Smooth muscle cell of the brain vasculature (primary cell): ENCODE results near the gene SMIM45.

Source experiments
- DNase-seq: peaks from one replicate; pipeline ENCODE4 v3.0.0-alpha.2; 2012; ENCODE audit warnings: low read depth, low spot score

The SMIM45 gene

DNA sequence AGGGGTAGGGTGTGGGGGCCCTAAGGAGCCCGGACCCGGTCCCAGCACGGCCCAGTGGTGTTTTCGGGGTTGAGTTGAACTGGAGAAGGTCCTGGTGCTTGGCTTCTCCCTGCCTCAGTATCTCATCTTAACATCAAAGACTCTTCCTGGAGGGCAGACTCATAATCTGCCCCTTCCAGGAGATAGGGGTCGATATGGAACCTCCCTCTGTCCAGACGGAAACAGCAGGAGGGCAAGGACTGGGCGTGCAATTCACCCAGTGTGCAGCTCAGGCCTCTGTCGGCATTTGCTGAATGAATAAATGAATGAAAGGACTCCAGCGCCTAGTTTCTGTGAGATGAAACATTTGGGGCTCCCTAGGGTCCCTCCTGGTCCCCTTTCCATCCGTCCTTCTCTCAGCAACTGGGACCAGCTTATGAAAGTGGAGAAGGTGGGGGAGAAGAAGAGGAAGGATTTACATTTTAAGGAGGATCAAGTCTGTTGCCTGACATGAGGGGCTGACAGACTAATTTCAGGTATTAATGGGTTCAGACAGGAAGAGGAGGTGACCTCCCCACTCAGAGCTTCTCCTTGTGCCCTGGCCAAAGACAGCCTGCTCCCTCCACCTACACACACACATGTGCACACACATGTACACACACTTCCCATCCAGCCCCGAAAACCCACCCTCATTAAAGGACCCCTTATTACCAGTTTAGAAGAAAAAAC lies 36.0 kb upstream of the SMIM45 start:
- DNase-seq: no peak

DNA sequence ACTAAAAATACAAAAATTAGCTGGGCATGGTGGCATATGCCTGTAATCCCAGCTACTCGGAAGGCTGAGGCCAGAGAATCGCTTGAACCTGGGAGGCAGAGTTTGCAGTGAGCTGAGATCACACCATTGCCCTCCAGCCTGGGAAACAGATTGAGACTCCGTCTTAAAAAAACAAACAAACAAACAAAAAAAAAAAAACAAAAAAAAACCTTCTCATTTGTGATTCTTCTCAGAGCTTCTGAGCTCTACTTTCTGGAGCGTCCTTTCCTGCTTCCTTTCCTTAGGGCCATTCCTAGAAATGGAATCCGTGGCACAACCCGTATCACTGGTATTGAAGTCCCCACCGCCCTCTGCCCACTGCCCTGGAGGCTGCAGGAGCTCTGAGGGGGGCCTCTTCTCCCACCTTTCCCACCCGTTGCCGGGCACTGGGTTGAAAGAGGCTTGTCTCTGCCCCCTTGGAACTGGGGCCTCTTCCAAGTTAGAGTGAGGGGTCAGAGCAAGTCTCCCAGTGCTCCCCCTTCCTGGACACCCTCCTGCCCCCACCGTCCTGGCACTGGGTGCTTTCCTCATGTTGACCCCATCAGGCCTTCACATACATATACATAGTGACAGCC lies 35.1 kb upstream of the SMIM45 start:
- DNase-seq: no peak

DNA sequence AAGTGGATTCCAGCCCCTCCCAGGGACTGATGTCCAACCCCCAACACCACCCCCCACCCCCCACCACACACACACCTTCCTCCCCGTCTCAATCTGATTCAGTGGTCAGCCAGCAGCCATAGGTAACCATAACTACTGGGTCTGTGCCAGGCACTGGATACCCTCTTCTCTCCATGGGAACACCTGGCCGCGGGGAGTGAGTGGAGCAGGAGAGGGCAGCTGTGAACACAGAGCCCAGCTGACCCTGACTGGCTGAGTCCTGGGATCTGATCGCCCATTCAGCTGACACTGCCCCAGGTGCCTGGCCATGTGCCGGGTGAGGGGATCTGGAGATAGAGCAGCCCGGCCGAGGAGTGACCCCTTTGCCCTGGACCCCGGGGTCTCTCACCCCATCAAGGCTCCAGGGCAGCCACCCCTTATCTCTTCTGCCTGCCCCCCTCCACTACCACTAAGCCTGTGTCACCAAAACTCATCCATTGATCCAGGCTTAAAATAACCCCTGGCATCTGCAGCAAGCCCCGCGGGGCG lies 34.5 kb upstream of the SMIM45 start:
- DNase-seq: no peak

DNA sequence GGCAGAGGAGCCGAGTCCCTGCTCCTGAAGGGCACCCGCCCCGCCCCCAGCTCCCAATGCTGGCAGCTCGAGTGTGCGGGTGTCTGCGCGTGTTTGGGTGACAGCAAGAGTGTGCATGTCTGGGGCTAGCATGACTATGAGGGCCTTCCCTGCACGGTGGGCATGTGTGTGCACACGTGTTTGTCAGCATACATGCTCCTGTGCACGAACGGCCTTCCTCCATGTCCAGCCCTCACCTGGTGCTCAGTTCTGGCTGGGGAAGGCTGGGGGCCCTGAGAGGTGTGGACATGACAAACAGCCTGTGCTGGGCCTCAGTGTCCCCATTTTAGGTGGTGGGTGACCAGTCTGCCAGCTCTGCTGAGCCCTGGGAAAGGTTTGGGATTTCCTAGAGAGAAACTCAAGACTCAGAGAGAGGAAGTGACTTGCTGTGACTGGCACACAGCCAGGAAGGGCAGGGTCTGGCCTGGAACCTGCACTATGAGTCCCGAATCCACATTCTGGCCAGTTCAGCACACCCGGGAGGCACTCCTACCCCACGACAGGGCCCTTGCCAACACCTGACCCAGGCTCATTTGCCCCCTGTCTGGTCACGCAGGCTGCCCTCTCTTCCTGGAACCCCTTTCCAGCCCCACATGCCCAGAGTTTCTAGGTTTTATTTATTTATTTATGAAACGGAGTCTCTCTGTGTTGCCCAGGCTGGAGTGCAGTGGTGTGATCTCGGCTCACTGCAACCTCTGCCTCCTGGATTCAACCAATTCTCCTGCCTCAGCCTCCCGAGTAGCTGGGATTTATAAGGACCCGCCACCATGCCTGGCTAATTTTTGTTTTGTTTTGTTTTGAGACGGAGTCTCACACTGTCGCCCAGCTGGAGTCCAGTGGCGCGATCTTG lies 33.8 kb upstream of the SMIM45 start:
- no peak for DNase-seq

DNA sequence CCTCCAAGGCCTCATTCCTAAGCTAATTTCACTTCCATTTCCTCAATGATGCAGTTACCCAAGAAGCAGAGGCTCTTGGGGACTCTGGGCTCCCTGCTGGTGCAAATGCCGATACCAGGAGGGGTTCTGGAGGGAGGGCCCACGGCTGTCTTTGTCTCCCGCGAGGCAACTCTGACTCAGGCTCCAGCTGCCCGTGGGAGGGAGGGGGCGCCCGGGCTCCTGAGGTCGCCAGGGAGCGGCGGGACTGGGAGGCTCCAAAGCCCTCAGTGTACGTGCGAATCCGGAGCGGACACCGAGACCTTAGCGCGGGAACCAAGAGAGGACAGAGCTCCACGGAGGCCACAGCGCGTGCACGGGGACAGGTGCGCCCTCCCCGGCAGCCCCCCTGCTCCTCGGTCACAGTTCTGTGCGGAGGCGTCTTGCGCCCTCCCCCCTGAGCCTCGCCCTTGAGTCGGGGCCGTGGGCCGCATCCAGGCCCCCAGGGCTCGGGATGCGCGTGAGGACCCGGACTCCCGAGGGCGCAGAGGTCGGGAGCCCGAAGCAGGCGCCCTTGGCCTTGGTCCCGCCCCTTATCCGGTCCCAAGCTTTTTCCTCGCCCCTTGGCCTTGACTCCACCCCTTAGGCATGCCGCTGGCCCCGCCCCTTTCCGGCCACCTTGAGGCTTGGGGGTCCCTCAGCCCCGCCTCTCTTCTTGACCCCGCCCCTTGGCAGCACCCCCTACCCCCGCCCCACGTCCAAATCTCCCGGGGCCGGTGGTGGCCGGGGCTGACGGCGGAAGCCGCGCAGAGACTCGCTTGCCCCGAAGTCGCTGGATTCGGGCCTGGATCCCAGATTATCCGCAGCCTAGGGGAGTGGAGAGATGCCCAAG lies 32.4 kb upstream of the SMIM45 start:
- DNase-seq: no peak

DNA sequence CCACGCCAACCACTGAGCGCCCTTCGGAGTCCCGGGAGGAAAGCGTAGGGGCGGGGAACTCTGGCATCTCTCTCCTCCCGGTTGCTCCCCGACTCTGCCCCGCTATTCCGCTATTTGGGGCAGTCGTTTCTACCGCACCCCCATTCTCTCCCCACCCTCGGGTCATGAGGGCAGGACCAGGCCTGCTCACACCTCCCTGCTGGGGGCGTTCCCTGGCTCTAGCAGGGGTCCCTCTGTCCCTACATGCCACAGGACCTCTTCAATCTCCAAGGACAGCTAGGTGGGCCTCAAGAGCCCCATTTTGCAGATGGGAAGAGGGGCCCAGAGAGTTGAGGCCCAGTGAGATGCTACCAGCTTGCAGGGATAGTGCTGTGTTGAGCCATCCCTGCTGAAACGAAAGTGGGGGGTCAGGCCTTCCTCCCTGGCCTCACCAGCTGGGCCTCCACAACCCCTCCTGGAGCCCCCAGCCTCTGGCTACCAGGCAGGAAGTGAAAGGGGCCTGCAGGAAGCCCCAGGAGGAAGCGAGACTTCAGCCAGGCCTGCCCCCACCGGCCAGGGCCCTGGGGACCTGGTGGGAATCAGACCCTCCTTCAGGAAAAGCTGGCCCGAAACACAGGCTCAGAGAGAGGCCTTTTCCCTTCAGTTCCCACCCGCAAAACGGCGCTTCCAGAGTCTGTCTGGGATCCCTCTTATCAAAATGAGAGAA lies 31.5 kb upstream of the SMIM45 start:
- no peak for DNase-seq

DNA sequence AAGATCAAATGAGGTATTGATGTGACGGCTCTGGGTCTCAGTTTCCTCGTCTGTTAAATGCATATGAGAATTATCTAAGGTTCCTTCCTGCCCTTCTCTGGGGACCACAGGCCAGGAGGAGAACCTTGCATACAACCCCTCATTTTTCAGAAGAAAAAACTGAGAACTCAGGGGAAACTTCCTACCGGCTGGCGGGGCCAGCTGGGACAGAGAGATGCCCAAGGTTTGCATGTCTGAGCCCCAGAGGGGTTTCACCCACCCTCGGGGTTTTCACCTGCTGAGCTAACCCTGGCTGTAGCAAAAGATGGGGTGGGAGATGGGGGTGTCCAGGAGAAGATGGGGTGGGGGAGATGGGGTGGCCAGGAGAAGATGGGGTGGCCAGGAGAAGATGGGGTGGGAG lies 29.6 kb upstream of the SMIM45 start:
- no peak for DNase-seq

DNA sequence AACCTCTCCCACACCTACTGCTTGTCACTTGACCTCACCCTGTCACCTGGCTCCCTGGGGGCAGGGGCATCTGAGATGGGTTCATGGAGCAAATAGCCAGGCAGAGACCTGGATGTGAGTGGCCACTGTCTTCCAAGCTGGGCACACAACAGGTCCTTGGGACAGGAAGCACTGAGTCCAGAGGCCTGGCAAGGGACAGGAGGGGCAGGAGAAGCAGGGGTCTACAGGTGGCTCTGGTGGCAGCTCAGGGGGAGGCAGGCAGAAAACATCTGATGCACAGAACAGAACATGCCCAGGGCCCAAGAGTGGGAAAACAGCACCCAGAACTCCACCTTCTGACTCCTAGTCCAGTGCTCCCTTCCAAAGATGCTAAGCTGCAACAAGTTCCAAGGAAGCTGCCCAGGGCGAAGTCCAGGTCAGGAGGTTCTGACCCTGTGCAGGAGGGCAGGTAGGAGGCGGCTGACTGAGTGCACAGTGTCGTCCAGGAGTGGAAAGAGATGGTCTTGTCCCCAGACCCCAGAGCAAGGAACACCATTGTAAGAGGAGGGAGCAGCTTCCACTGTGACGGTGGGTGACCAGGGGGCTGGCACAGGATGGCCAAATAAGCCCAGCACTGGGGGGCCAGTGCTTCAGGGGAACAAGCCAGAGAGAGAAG lies 28.9 kb upstream of the SMIM45 start:
- no peak for DNase-seq

DNA sequence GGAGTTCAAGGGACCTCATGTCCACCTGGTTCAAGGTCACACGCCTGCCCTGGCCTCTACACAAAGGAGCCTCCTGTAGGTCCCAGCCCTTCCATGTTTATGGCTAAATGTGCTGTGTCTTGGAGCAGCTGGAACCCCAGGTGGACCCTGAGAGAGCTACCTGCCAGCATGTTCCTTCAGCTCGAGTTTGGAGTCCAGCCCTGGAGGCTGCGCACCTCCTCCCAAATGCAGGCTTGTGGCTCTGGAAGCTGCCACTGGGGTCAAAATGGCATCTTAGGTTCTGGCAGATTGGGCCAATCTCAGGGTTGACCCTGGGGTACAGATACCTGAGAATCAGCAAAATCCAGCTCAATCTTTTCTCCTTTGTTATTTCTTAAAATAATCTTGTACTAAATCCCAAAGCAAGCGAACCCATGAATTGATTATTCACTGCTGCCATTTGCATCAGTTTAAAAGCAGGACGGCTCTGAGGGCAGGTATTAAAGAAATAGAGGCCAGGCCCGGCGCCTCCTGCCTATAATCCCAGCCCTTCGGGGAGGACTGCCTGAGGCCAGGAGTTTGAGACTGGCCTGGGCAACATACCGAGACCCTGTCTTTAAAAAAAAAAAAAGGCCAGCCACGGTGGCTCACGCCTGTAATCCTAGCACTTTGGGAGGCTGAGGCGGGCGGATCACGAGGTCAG lies 28.2 kb upstream of the SMIM45 start:
- no peak for DNase-seq

DNA sequence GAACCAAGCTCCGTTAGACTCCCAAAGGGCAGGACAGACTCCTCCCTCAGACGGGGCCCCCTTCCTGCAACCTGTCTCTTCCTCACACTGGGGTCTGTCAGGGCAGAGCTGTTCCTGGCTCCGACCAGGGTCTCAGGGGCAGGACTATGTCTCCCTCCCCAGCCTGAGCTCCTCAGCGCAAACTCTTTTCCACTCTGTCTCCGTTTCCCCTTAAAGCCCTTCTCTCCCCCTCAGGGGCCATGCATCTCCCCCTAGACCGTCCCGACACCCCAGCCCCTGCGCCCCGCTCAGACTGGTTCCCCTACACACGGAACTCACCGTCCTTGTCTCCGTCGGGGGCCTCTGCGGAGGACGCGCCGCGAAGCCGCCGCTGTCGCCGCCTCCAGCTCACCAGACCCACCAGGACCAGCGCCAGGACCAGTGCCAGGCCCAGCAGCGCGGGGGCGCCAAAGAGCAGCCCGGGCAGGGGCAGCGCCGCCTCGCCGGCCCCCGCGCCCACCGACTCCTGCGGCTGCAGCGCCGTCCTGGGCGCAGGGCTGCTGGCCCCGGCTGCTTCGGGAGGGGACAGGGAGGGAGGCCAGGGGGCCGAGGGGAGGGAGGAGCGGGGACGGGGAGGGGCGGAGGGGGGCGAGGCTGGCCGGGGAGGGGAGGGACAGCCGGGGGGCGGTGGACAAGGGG lies 26.0 kb upstream of the SMIM45 start:
- DNase-seq: no peak

DNA sequence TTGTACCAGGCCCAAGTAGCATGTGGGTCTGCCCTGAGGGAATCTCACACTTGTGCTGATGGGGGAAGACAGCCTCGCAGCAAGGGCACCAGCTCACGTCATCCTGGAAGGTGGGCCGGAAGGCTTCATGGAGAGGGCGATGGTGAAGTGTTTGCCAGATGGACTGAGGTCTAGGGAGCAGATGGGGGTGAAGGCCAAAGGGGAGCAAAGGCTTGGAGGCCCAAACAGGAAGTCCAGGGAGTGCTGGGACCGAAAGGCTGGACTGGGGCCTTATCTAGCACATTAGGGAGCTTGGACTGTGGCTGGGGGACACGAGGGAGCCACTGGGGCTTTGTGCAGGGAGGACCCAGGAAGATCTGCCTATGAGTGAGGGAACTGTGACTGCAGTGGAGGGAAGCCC lies 24.1 kb upstream of the SMIM45 start:
- no peak for DNase-seq

DNA sequence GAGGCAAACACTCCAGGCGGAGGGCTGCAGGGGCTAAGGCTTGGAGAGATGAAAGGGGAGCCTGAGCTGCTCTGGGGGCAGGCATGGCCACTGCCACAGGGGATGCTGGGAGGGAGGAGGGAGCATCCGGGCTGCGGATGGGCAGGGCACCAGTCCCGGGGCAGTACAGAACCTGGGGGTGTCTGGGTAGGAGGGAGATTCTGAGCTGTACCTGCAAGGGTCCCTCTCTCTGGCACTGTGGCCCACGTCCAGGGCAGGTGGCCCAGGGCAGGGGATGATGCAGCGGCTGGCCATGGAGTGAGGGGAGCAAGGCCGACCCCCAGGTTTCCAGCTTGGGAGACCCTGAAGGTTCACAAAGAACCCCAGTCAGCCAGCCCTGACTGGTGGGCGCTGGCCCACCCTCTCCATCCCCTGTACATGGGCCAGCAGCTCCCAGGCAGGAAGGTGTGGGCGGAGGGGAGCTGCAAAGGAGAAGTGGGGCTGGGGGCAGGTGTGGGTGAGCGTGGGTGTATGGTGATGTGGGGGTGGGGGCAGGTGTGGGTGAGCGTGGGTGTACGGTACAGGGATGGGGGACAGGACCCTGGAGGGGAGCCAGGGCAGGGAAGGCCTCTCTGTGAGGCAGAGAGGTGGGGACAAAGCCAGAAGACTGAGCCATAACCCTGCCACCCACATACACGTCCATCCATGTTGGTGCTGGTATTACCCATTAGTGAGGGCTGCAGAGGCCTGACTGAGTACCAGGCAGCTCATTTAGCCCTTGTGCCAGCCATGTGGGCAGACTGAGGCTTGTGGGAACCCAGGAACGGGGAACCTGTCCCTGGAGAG lies 23.1 kb upstream of the SMIM45 start:
- DNase-seq: no peak

DNA sequence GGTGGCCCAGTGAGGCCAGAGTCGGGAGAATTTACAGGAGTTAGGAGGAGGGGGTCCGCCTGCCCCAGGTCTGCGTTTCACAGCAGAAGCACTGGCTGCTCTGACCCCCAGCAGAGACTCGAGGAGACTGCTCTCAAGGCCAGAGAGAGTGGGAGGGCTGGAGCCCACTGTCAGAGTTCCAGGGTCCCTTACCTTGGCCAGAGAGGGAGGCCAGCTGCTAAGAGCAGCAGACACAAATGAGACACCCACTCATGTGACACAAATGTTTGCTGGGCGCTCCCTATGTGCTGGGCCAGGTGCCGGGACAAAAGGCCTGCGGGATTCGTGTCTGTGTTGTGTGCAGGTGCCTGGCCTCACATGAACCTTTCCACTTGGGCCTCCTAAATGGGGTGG lies 22.5 kb upstream of the SMIM45 start:
- DNase-seq: no peak

DNA sequence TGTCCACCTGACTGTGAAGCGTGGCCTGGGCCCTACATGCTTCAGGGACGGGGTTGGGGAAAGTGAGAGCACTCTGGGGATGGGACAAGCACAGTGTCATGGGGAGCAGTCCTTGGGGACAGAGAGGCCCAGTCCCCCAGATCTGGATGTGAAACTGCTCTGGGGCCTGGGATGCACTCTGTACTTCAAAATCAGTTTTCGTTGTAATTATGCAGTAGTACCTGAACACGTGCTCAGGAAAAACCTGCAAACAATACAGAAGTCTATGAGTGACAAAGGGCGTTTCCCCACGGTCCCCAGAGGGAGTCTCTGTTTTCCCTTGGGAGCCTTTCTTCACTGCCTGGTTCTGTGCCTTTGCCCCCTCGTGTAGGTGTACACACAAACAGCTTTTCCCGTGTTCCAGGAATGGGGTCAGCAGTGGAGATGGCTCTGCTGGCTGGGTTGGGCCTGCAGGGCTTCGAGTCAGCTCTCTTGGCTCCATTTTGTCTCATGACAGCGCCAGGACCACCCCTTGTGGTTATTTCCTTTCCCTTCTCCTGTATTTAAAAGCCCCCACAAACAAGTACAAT lies 20.2 kb upstream of the SMIM45 start:
- no peak for DNase-seq

DNA sequence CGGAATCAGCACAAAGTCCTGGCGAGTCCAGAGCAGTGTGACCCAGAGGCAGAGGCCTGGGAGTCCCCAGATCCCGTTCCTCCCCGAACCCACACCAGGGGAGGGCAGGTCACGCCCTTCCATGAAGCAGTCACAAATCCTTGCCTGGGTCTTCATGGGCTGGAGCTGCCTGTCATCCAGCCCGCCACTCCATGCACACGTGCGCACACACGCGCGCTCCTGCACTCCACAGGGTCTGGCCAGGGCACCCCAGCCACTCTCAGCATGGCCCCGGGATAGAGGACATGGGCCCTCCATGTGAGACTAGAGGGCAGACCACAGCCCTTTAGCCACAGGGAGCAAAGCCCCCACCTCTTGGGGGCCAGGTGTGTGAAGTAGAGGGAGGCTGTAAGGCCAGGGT lies 19.6 kb upstream of the SMIM45 start:
- no peak for DNase-seq

DNA sequence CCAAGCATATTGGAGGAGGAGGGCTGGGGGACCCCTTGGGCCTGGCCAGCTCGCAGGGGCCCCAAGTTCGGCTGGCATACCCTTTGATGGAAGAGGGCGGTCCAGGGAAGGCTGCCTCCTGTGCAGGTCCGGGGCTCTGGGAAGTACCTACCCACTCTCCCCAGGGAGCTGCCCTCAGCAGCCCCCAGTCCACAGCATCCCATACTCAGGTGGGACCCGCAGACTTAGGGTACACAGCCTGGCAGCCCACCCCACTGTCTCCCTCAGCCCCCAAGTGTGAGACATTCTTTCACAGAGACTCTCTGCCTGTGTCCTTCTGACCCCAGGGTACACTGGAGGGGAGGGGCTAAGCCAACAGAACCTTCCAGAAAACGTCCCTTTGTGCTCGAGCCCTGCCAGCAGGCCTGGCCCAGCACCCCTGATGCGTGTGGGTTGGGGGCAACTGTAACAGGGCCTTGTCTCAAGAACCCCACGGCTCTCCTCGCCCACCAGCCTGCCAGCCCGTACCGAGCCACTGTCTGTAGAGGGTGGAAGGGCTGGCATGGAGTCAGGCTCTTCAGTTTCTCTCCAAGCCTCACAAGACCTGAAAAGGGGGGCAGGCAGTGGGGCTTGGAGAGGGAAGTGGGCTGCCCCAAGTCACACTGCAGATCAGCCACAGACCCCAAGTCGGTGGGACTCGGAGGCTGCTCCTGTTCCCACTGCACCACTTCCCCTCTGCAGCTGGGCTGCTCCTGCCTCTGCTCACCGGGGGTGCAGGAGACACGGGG lies 18.4 kb upstream of the SMIM45 start:
- no peak for DNase-seq
